Neural cell (in vitro differentiated cells): ENCODE results near the gene ZNF17.

Source experiments
- EP300 ChIP-seq: fragments of 450-650 bp; conservative IDR thresholded peaks from 2 replicates; pipeline ENCODE4 v1.6.1; 2014; ENCODE audit warnings: antibody characterized with exemption, mild to moderate bottlenecking, moderate library complexity; ENCODE audit not compliant: poor library complexity, severe bottlenecking
- EZH2 ChIP-seq: fragments of 200-600, 300-800 bp; shearing (Covaris generic), sonication (generic); IDR thresholded peaks from 2 replicates; pipeline ENCODE4 v1.6.1; 2014; ENCODE audit warnings: antibody characterized with exemption, low read length, borderline replicate concordance, mild to moderate bottlenecking; ENCODE audit not compliant: insufficient read depth, poor library complexity, severe bottlenecking
- POLR2AphosphoS5 ChIP-seq: IDR thresholded peaks from 2 replicates; pipeline ENCODE4 v1.6.1; 2012
- SMC3 ChIP-seq: fragments of 450-650 bp; conservative IDR thresholded peaks from 2 replicates; pipeline ENCODE4 v1.6.1; 2014; ENCODE audit warnings: antibody characterized with exemption, mild to moderate bottlenecking, moderate library complexity; ENCODE audit not compliant: poor library complexity
- TF ChIP-seq, protein P1 (sequence below): fragments of 450-650 bp; IDR thresholded peaks from 2 replicates; pipeline ENCODE4 v1.5.1; 2014; ENCODE audit warnings: antibody characterized with exemption, mild to moderate bottlenecking, moderate library complexity; ENCODE audit not compliant: poor library complexity, severe bottlenecking

DNA sequence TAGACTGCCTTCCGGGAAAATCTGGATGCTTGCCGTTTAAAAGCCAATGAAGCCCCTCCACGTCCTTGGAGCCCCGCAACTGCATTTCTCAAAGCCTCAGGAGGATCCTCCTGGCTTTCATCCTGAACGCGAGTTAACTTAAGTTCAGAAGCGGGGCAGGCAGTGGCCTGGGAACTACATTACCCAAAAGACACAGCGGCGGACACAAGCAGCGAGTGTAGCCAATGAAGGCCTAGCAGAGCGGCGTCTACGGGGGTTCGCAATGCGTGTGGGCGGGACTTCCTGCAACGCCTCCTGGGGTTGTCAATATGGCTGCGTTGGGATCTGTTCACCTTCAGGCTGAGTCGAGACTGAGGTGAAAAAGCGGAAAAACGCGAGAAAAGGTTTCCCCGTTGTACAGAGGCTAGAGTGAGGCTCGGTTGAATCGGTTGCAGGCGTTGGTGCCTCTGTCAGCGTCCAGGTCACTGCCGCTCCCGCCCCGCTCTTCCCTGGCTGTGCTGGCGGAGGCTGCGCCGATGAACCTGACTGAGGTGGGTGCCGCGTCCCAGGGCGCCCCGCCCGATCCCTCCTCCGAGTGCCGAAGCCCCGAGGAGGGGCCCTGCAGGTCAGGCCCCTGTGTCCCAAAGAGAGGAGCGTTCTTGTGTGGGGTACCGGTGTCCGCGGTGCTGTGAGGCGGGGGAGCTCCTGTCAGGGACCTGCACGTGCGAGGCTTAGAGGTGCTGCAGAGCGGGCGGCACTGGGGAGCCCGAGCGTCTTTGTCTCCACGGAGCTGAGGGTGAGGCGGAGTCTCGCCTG, at the start of gene ZNF17:
- TF ChIP-seq, protein P1, sequence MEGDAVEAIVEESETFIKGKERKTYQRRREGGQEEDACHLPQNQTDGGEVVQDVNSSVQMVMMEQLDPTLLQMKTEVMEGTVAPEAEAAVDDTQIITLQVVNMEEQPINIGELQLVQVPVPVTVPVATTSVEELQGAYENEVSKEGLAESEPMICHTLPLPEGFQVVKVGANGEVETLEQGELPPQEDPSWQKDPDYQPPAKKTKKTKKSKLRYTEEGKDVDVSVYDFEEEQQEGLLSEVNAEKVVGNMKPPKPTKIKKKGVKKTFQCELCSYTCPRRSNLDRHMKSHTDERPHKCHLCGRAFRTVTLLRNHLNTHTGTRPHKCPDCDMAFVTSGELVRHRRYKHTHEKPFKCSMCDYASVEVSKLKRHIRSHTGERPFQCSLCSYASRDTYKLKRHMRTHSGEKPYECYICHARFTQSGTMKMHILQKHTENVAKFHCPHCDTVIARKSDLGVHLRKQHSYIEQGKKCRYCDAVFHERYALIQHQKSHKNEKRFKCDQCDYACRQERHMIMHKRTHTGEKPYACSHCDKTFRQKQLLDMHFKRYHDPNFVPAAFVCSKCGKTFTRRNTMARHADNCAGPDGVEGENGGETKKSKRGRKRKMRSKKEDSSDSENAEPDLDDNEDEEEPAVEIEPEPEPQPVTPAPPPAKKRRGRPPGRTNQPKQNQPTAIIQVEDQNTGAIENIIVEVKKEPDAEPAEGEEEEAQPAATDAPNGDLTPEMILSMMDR: no peak
- TF ChIP-seq EZH2: no peak
- TF ChIP-seq POLR2AphosphoS5: peak; percentile 94
- no peak for TF ChIP-seq EP300
- peak; percentile 53 for TF ChIP-seq SMC3
